GM18520 (cell line): ENCODE measurements around the gene UPK3BL1.
A peak's percentile ranks its signal among the peaks of the same experiment; 100 is the strongest.
"Not testable (repeated sequence)": the region's sequence is repeated elsewhere in the genome, so short reads cannot be mapped to it uniquely, and the experiment has no call there.

Source experiments
- ATAC-seq: cut with Tn5 transposase; IDR thresholded peaks from one replicate; pipeline ENCODE4 v1.9.1; 2021; ENCODE audit not compliant: unreplicated experiment

Gene UPK3BL1

GRCh38 chr7:102630622-102631021, 12.0 kb downstream of the UPK3BL1 start:
- not testable (repeated sequence) for ATAC-seq

GRCh38 chr7:102627271-102627904, 15.2 kb downstream of the UPK3BL1 start:
- ATAC-seq: not testable (repeated sequence)

- not testable (repeated sequence) for ATAC-seq
These were observed 24.5 kb downstream of the UPK3BL1 start for GRCh38 chr7:102618122-102618521.

GRCh38 chr7:102616507-102617125, 26.0 kb downstream of the UPK3BL1 start, which contains the start of gene RASA4:
Gene RASA4, minus strand, starts transcription at chr7:102616756. Its CDS starts 67 bp downstream, at chr7:102616689.
- ATAC-seq: peak; percentile 45

GRCh38 chr7:102615930-102616329, 26.7 kb downstream of the UPK3BL1 start:
- peak; percentile 11 for ATAC-seq

GRCh38 chr7:102614873-102615272, 27.7 kb downstream of the UPK3BL1 start:
- ATAC-seq: not testable (repeated sequence)

GRCh38 chr7:102614346-102614697, 28.3 kb downstream of the UPK3BL1 start:
- ATAC-seq: peak; percentile 14

GRCh38 chr7:102613575-102614345, 28.8 kb downstream of the UPK3BL1 start:
- ATAC-seq: peak; percentile 54

- not testable (repeated sequence) for ATAC-seq
These were observed 30.8 kb downstream of the UPK3BL1 start for GRCh38 chr7:102611675-102612325.

GRCh38 chr7:102611013-102611674, 31.4 kb downstream of the UPK3BL1 start:
- ATAC-seq: not testable (repeated sequence)

GRCh38 chr7:102610441-102610840, 32.1 kb downstream of the UPK3BL1 start:
- ATAC-seq: not testable (repeated sequence)

- not testable (repeated sequence) for ATAC-seq
These were observed 32.9 kb downstream of the UPK3BL1 start for GRCh38 chr7:102609734-102610133.

- not testable (repeated sequence) for ATAC-seq
These were observed 35.7 kb downstream of the UPK3BL1 start for GRCh38 chr7:102606848-102607247.

GRCh38 chr7:102604431-102605145, 38.0 kb downstream of the UPK3BL1 start:
- not testable (repeated sequence) for ATAC-seq

- not testable (repeated sequence) for ATAC-seq
These were observed 40.3 kb downstream of the UPK3BL1 start for GRCh38 chr7:102602317-102602716.

- not testable (repeated sequence) for ATAC-seq
These were observed 42.9 kb downstream of the UPK3BL1 start for GRCh38 chr7:102599699-102600098.

GRCh38 chr7:102596036-102596435, 46.6 kb downstream of the UPK3BL1 start:
- not testable (repeated sequence) for ATAC-seq

GRCh38 chr7:102593637-102594334, 48.8 kb downstream of the UPK3BL1 start:
- ATAC-seq: peak; percentile 64

- ATAC-seq: peak; percentile 22
These were observed 50.0 kb downstream of the UPK3BL1 start for GRCh38 chr7:102592477-102593019.
